Mammary epithelial cell (primary cell): ENCODE measurements around the gene DPF3.

Experiments used
- CTCF ChIP-seq, 2 donors: IDR thresholded peaks in 1 of 2; conservative IDR thresholded peaks in 1 of 2; 2 replicates each; pipeline ENCODE4 v1.5.1; 2011 to 2012; ENCODE audit warnings: inconsistent platforms in 2 of 2, low read length in 2 of 2, mild to moderate bottlenecking in 2 of 2, control low read depth in 1 of 2, low read depth in 1 of 2; ENCODE audit not compliant: insufficient read depth in 1 of 2; ENCODE audit errors: extremely low read depth in 1 of 2
- EZH2 ChIP-seq: IDR thresholded peaks from 2 replicates; pipeline ENCODE4 v1.6.1; 2012; ENCODE audit warnings: low read length, inconsistent platforms, borderline replicate concordance

- TF ChIP-seq CTCF (conservative IDR thresholded peaks at IDR 0.05 in 1 of 2, IDR thresholded peaks at IDR 0.05 in 1 of 2; ENCODE audit: extremely low read depth in 1 of 2, insufficient read depth in 1 of 2, low read depth in 1 of 2, low read length in 2 of 2): no peak
- TF ChIP-seq EZH2: no peak
Measured at GRCh38 chr14:72849222-72849621, 44.7 kb downstream of the DPF3 start.
